Activated CD8-positive, alpha-beta memory T cell treated with anti-CD3 and anti-CD28 coated beads, Interleukin-2, amount 50 U/mL, for 1 hour (primary cell): Measurements from ENCODE around the gene DYRK2.

Source experiments
- DNase-seq: peaks from one replicate; pipeline ENCODE4 v3.0.0-alpha.2; 2020; ENCODE audit errors: extremely low read depth

Gene DYRK2

GRCh38 chr12:67646775-67647174, 1.8 kb upstream of the DYRK2 start:
- no peak for DNase-seq

DNA sequence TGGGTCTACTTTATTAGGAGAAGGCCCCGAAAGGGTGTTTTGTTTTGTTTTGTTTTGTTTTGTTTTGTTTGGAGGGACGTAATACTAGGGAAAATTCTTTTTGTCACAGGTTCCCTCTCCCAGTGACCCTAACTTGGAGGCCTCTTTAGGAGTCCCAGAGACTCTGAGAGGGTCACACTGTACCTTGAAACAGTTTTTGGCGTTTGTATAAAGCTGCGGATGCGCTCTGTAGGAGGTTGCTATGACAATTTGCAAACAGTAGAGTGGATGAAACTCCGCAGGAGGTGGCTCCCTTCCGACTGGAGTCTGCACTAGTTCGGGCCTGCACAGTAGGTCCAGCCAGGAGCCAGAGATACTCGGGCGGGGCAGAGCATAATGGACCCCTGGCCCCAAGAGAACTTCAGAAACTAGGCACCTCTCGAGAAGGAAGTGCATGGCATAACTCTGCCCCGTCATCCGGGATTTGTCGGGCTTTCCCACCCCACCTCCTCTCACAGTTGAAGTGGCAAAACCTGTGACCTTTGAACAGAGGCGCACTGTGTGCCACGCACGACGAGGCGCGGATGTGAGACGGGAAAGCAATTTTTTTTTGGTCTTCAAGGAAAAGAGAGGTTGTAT, 1.3 kb upstream of the DYRK2 start:
- no peak for DNase-seq

- DNase-seq: no peak
Observed at GRCh38 chr12:67647799-67648520, 585 bp upstream of the DYRK2 start.

- DNase-seq: no peak
Observed at GRCh38 chr12:67649261-67649569, 670 bp downstream of the DYRK2 start.

GRCh38 chr12:67649570-67650387, 1.2 kb downstream of the DYRK2 start:
- DNase-seq: no peak

DNA sequence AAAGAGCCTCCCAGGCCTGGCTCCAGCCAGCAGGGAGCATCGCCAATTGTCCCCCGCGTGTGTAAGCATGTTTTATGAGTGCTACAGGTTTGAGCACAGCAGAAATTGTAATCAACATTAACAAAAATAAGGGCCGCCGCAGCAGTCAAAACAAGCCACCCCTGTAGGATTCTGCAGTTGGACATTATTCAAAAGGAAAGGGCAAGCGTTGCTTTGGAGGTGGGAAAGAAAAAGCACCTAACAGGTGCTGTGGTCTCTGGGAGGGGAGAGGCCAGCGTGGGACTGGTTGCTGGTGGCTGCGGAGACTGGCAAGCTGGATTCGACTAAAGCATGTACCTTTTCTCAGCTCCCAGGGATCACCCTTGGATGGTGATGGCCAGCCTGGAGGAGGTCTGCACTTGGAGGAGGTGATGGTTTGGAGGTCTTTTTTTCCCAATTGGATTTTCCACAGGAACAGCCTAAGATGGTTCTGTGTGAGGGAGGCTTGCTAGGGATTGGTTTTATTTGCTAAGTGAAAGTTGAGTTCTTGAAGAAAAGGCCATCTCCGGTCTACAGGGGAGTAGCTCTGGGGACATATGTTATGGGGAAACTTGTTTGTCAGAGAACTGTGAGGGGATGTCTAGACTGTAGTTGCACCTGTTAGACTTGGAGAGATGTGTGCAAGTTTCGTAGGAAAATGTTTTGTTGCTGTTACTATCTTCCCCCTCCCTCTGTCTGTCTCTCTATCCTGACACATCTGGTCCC, 2.0 kb downstream of the DYRK2 start:
- no peak for DNase-seq

DNA sequence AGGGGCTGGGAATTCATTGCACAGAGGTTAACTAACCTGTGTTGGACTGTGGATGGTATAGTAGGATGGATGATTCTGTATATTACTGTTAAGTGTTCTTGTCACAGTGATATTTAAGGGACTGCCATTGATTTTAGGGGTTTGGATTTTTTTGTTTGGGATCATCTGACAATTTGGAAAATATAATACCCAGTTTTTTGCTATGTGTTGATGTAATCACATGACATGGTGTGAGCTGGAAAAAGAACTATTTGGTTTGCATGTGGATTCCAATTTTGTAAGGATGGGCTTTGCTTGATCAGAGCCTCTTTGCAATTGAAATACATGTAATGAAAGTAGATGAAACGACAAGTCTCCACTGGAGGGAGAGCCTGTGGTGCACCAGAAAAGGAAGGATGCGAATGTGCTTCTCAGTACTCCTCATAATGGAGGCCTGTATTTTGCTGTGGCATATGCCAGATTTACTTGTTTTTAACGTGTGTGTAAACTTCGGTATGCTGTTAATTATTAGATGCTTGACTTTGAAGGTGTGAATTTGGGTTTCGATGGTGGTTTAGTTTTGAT, 2.7 kb downstream of the DYRK2 start:
- DNase-seq: no peak

- no peak for DNase-seq
Observed at GRCh38 chr12:67655829-67656228, 7.3 kb downstream of the DYRK2 start.

- no peak for DNase-seq
Observed at GRCh38 chr12:67656251-67656650, 7.7 kb downstream of the DYRK2 start.

- DNase-seq: no peak
Observed at GRCh38 chr12:67658486-67658885, 9.9 kb downstream of the DYRK2 start.

DNA sequence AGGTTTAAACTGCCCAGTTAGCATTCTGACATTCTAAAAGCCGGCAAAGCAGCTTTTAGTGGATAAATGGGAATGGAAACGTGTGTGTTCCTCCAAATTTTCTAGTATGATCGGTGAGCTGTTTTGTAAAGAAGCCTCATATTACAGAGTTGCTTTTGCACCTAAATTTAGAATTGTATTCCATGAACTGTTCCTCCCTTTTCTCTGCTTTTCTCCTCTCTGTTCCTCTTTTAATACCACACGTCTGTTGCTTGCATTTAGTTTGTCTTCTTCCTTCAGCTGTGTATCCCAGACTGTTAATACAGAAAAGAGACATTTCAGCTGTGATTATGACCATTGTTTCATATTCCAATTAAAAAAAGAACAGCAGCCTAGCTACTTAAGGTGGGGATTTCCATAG, 10.7 kb downstream of the DYRK2 start:
- DNase-seq: no peak

DNA sequence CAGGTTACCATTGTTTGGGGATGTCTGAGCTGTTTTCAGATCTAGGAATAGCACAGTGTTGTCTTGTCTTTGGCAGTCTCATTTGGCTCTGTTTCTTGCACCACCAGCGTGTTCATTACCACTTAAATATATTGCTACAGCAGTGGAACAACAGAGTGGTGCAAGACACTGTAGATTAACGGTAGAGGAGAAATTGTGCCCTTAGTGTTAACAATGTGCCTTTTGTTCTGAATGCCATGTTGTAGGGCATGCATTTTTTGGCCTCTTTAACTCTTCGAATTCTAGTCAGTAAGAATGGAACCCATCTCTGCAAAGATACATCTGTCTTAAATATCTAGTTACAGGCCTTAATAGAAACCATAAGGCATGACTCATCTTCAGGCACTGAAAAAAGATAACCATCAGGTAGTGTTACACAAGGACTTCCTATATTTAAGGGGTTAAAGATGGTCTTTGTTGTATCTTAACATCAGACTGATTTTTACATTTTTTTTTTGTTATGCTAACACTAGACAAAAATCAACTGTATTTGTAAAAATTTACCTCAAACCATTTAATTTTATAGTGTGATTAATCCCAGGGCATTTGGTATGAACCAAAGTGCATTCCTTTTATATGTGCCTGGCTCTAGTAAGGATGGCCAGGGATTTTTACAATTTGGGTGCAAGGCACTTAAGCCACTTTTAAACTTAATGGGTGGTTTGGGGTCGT, 12.9 kb downstream of the DYRK2 start:
- no peak for DNase-seq

DNA sequence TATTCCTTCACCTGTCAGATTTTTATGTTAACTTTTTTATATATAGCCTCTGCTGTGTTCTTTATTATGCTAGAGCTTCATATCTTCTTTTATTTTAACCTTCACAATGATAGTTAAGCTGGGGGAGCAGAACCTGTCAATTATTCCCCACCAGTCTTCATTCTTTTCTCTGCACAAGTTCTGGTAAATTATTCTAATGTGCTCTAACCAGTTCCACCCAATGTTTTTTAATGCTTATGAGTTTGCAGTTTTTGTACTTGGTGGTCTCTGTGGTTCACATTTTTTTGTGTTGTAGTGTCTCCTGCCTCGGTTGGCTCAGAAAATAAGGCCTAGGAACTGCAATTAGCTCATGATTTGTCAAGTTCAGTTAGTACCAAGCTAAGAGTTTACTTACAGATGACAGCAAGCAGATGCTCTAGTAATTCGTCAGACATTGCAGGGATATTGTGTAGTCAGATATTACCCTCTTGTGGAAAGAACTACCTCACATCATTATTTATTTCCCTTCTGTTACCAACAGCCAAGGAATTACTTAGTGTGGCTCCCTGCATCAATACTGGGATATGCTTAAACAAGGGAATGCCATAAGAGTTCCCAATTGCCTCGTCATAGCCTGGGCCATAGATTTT, 14.5 kb downstream of the DYRK2 start:
- DNase-seq: no peak

DNA sequence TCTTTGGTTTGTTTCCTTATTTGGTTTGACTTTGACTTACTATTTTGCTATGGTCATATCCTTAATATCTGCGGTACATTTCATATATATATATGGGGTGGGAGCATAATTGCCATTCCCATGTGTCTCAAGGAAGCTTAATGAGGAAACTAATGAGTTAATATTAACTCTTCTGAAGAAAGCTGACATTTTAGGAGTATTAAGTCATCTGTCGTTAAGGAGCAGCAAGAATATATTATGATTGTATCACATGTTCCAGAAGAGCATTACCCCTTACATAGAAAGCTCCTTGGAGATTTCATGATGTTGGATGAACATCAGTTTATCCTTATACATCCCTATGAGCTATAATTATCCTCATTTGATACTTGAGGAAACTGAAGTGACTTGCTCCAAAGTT, 15.6 kb downstream of the DYRK2 start:
- no peak for DNase-seq

DNA sequence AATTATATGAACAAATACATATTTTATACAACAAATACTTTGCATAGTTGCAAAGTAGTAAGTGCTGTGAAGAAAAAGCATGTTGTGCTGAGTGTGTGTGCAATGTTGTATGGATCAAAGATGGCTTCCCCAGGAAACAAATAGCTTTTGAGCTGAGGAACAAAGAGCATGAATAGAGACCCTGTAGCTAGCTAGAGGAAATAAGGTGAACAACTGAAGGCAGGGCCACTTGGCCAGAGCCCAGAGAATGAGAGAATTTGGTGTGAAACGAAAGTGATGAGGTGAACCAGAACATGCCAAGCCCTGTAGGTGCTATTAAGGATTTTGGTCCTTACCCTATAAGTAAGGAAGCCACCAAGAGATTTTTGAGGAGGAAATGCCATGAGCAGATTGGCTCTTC, 17.1 kb downstream of the DYRK2 start:
- no peak for DNase-seq

DNA sequence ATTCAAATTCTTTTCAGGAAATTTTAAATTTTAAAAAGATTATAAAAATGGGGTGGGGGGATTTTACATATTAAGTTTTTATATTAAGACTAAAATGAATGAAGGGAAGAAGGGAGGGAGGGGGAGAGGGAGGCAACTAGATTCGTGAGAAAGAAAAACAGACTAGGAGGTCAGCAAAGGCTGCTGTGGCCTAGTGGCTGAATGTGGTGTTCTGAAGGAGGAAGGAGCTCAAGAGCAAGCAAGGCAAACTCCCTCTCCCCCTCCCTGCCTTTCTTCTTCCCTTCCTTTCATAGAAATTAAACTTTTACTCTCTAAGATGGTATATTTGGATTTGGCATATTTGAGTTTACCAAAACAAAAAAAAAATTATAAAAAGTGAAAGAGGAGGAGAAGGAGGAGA, 18.1 kb downstream of the DYRK2 start:
- DNase-seq: no peak

DNA sequence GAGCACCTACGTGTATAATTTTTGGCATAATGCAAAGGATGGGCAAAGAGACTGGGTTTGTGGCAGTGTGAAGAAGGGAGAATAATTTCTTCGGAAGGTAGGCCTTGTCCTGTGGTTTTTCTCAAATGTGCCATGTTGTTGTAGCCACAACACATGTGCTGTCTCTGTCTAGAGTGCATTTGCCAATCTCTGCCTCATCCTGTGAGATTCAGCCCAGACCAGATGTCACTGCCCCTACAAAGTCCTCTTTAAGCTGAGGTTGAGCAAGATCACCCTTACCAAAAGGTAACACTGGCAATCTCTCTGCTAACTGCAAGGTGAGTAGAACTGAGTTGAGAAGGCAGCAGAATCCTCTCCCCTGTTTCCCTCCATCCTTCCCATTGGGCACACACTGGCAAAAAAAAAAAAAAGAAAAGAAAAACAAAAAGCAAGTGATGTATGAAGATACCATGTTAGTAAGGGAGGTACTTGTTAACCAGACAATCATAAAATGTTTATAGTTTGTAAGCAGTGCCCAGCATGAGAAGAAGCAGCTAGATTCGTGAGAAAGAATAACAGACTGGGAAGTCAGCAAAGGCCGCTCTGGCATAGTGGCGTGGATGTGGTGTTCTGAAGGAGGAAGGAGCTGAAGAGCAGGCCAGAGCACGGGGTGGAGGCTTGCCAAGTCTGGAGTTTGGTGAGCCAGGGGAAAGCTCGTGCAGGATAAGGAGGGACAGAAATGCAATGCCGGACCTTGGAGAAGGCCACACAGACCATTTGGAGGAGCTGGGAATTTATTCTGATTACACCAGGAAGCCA, 18.9 kb downstream of the DYRK2 start:
- DNase-seq: no peak

DNA sequence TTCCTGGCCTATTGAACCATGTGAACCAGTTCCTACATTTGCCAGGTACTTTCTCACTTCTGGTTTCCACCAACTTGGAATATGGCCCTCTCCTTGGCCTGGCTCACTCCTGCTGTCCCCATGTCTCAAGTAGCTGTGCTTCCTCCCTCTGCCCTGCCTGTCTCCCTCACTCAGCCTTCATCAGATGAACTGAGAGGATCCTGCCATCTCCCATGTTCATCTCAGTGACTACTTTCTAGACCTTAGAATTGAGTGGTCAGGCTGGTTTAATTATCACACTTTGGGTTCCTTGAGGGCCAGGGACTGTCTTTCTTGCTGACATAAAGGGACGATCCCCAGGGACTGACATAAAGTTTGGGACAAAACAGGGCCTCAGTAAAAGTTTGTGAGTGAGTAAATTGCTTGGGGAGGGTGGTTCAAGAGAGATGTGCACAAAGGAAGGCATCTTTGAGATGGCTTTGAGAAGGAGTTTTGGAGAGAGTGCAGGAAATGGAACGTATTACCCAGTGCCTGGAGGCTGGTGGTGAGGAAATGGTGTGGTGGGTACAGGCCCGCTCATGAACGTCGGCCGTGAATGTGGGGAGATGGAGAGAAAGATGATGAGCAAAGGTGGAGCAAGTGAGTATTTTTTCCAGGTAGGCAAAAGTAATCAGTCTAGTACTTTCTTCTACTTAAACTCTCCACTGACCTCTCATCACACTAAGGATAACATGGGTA, 20.8 kb downstream of the DYRK2 start:
- no peak for DNase-seq

- DNase-seq: no peak
Observed at GRCh38 chr12:67669934-67670631, 21.5 kb downstream of the DYRK2 start.
